GM20431 (cell line): ENCODE measurements around the gene CYP4B1.

Source experiments
- in situ Hi-C: fragments of 300-500 bp; cut with MseI, MboI; formaldehyde crosslinking; loops from one replicate; pipeline ENCODE4 v1.15.0; 2020; ENCODE audit warnings: low sequenced_read_pairs; ENCODE audit not compliant: unreplicated experiment

Gene CYP4B1

GRCh38 chr1:46790446-46791101 is 8.3 kb upstream of the CYP4B1 start:
- in situ Hi-C loops: no loop called here

GRCh38 chr1:46793126-46793525 is 5.7 kb upstream of the CYP4B1 start:
- in situ Hi-C loops: no loop called here

GRCh38 chr1:46797696-46798470 is 963 bp upstream of the CYP4B1 start:
- in situ Hi-C loops: no loop called here

- in situ Hi-C loops: no loop called here
These were observed 1.9 kb downstream of the CYP4B1 start for GRCh38 chr1:46800742-46801141.

- in situ Hi-C loops: no loop called here
These were observed 2.6 kb downstream of the CYP4B1 start for GRCh38 chr1:46801323-46802055.

- in situ Hi-C loops: no loop called here
These were observed 3.2 kb downstream of the CYP4B1 start for GRCh38 chr1:46802081-46802480.

GRCh38 chr1:46802901-46803574 is 4.2 kb downstream of the CYP4B1 start:
- in situ Hi-C loops: no loop called here

- in situ Hi-C loops: no loop called here
These were observed 5.4 kb downstream of the CYP4B1 start for GRCh38 chr1:46804027-46804889.

- in situ Hi-C loops: no loop called here
These were observed 6.1 kb downstream of the CYP4B1 start for GRCh38 chr1:46804926-46805325.

GRCh38 chr1:46805755-46806154 is 6.9 kb downstream of the CYP4B1 start:
- in situ Hi-C loops: no loop called here

- in situ Hi-C loops: no loop called here
These were observed 7.6 kb downstream of the CYP4B1 start for GRCh38 chr1:46806196-46807020.

GRCh38 chr1:46807046-46807972 is 8.5 kb downstream of the CYP4B1 start:
- in situ Hi-C loops: no loop called here

GRCh38 chr1:46809071-46809470 is 10.2 kb downstream of the CYP4B1 start:
- in situ Hi-C loops: no loop called here

- in situ Hi-C loops: no loop called here
These were observed 11.1 kb downstream of the CYP4B1 start for GRCh38 chr1:46809904-46810303.

- in situ Hi-C loops: no loop called here
These were observed 11.8 kb downstream of the CYP4B1 start for GRCh38 chr1:46810596-46810995.

- in situ Hi-C loops: no loop called here
These were observed 12.2 kb downstream of the CYP4B1 start for GRCh38 chr1:46811053-46811452.

- in situ Hi-C loops: no loop called here
These were observed 13.5 kb downstream of the CYP4B1 start for GRCh38 chr1:46812065-46812963.
